Cardiac muscle cell (in vitro differentiated cells and primary cell): ENCODE results near the gene REEP2. TPM values are rescaled to one million over a fixed set of nuclear protein-coding genes. Genes with fewer than 3 reads are reported as not detected.
A peak's percentile ranks its signal among the peaks of the same experiment; 100 is the strongest.
"Not testable (repeated sequence)": the region's sequence is repeated elsewhere in the genome, so short reads cannot be mapped to it uniquely, and the experiment has no call there.

Experiments
- DNase-seq, 2 donors: peaks; one replicate each; pipeline versions ENCODE4 v3.0.0 to v3.0.0-alpha.2; 2010 to 2017; ENCODE audit warnings: low read depth in 1 of 2, low spot score in 1 of 2
- H3K27ac ChIP-seq: fragments of 200-600 bp; sonication (generic); 2 replicates; pipeline ENCODE4 v1.5.1; 2016
- H3K27me3 ChIP-seq: fragments of 200-600 bp; sonication (generic); 2 replicates; pipeline ENCODE4 v1.6.0; 2016; ENCODE audit warnings: control low read depth
- H3K36me3 ChIP-seq: fragments of 200-600 bp; sonication (generic); 2 replicates; pipeline ENCODE4 v1.5.1; 2016; ENCODE audit warnings: control low read depth
- H3K4me1 ChIP-seq: fragments of 200-600 bp; sonication (generic); 2 replicates; pipeline ENCODE4 v1.8.1; 2017; ENCODE audit warnings: low read depth, mild to moderate bottlenecking, mixed run types
- H3K4me3 ChIP-seq: fragments of 200-600 bp; sonication (generic); 2 replicates; pipeline ENCODE4 v1.5.1; 2016; ENCODE audit warnings: mild to moderate bottlenecking
- H3K9me3 ChIP-seq: fragments of 200-600 bp; sonication (generic); 2 replicates; pipeline ENCODE4 v1.5.1; 2017; ENCODE audit warnings: low read depth, mild to moderate bottlenecking, control low read depth
- polyA plus RNA-seq: library from polyadenylated mRNA; unstranded; fragments of >200 nt; fragmentation: Nextera tagmentation; extraction: Ambion mirVana; gene quantifications from 2 replicates; pipeline ENCODE4 v1.2.1, GENCODE V29; 2016
- total RNA-seq: library from RNA; depleted of rRNA; stranded (reverse); fragments of >200 nt; gene quantifications from 2 replicates; pipeline ENCODE4 v1.2.3, GENCODE V29; 2016
- TF ChIP-seq, protein P1 (sequence below): IDR thresholded peaks from 2 replicates; pipeline ENCODE4 v1.5.1; 2012; ENCODE audit warnings: low read depth, mild to moderate bottlenecking, low read length

REEP2 gene
- total and polyA plus RNA-seq, 2 experiments from 2014 or later = 46.7 to 56.6 TPM

DNA sequence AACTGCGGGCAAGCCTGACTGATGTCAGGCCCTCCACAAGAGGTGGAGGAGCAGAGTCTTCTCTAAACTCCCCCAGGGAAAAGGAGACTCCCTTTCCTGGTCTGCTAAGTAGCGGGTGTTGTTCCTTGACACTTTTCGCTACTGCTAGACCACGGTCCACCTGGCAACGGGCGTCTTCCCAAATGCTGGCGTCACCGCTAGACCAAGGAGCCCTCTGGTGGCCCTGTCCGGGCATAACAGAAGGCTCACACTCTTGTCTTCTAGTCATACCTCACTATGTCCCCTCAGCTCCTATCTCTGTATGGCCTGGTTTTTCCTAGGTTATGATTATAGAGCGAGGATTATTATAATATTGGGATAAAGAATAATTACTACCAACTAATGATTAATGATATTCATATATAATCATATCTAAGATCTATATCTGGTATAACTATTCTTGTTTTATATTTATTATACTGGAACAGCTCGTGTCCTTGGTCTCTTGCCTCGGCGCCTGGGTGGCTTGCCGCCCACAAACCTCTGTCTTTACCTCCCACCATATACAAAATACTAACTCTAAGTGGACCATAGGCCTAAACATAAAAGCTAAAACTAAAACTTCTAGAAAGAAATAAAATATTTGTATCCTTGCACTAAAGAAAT lies 27.7 kb upstream of the REEP2 start:
- H3K4me3 ChIP-seq, H3K27ac ChIP-seq, H3K4me1 ChIP-seq, H3K27me3 ChIP-seq, H3K9me3 ChIP-seq: not testable (repeated sequence)
- TF ChIP-seq, protein P1, sequence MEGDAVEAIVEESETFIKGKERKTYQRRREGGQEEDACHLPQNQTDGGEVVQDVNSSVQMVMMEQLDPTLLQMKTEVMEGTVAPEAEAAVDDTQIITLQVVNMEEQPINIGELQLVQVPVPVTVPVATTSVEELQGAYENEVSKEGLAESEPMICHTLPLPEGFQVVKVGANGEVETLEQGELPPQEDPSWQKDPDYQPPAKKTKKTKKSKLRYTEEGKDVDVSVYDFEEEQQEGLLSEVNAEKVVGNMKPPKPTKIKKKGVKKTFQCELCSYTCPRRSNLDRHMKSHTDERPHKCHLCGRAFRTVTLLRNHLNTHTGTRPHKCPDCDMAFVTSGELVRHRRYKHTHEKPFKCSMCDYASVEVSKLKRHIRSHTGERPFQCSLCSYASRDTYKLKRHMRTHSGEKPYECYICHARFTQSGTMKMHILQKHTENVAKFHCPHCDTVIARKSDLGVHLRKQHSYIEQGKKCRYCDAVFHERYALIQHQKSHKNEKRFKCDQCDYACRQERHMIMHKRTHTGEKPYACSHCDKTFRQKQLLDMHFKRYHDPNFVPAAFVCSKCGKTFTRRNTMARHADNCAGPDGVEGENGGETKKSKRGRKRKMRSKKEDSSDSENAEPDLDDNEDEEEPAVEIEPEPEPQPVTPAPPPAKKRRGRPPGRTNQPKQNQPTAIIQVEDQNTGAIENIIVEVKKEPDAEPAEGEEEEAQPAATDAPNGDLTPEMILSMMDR = peak; percentile 48
- peaks cover 41% of the 10 kb centered on the region for H3K36me3 ChIP-seq
- DNase-seq = peak; percentile 20 to 55

DNA sequence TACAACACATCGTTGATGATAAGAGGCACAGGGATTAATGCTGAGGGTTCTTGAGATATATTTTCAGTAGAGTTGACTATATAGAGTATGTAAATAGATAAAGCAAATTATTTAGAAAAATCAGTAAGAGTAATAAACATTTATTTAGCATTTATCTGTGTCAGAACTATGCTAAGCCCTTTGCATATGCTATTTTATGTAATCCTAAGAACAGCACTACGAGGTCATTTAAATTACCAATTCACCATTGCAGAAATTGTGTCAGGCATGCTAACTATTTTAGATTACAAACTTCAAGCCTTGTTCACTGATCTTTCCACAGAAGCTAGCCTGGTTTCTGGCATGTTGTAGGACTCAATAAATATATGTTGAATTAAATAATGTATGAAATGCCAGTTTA lies 20.4 kb upstream of the REEP2 start:
- H3K4me3 ChIP-seq = no peak overlapping the region
- TF ChIP-seq, protein P1 = no peak
- no peaks in the 10 kb centered on the region for H3K4me1 ChIP-seq
- H3K27ac ChIP-seq = no peak overlapping the region
- no peak for DNase-seq
- no peaks in the 10 kb centered on the region for H3K27me3 ChIP-seq
- H3K36me3 ChIP-seq = peaks cover 70% of the 10 kb centered on the region
- H3K9me3 ChIP-seq = no peaks in the 10 kb centered on the region

DNA sequence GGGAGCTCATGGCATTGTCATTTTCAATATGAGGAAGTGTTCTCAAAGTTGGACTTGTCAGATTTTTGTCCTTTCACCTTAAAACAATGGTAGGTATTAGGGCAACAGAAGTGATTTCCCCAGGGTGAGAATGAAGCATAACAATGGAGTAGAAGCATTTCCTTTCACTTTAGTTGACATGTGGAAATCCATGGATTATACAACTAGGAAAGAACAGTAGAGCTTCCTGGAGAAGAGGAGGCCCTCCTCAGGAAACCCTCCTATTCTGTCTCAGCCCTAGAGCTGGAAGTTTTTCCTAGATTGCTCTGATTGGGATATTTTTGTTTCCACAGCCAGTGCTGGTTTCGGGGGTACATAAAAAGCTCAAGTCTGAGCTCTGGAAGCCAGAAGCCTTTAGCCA lies 13.8 kb upstream of the REEP2 start:
- H3K4me1 ChIP-seq = no peaks in the 10 kb centered on the region
- no peaks in the 10 kb centered on the region for H3K27me3 ChIP-seq
- TF ChIP-seq, protein P1 = no peak
- peaks cover 69% of the 10 kb centered on the region for H3K36me3 ChIP-seq
- DNase-seq = no peak
- H3K9me3 ChIP-seq = no peaks in the 10 kb centered on the region
- no peak overlapping the region for H3K4me3 ChIP-seq
- no peak overlapping the region for H3K27ac ChIP-seq

DNA sequence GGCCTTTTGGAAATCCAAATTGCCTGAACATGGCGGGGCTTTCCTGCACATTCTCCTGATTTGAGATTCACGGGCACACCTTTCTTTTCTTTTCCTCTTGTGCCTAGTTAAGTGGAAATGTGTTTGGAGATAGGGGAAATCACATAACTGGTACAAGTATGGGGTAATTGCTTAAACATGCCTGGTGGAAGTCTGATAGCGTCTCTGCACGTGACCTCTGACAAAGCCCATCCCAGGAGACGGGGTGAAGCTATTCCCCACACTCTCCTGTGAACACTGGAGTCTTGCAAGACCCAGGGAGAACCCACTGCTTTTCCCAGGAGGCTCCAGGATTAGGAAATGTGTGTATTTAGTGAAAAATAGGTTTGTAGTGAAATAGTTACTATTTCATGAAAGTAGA lies 2.9 kb upstream of the REEP2 start:
- Histone ChIP-seq H3K27me3 (no peaks in the 10 kb centered on the region), H3K4me3 (no peak overlapping the region), H3K9me3 (no peaks in the 10 kb centered on the region), H3K4me1 (peaks cover 9% of the 10 kb centered on the region), H3K36me3 (peaks cover 49% of the 10 kb centered on the region), H3K27ac (no peak overlapping the region)
- no peak for DNase-seq
- TF ChIP-seq, protein P1 = no peak

DNA sequence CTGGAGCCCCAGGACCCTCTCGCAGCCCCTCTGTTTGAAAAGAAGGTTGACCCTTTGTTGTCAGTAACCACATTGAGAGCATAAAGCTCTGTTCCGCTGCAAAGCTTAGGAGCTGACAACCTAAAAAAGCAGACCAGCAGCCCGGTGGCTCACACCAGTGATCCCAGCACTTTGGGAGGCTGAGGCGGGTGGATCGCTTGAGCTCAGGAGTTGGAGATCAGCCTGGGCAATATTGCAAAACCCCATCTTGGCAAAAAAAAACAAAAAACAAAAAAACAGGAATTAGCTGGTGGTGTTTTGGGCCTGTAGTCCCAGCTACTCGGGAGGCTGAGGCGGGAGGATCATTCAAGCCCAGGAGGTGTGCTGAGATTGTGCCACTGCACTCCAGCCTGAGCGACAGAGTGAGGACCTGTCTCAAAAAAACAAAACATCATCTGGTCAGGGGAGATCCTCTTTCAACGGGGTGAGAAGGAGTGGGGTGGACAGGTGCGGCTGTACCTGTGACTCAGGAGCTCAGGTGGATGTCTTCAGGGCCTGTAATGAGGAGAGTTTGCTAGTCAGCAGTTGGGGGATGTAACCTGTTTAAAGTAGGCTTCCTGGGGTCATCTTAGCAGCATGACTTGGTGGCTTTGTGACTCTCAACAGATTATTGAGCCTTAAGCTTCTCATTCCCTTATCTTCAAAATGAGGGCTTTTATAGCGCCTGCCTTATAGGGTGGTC lies 694 bp upstream of the REEP2 start:
- peak overlapping the region; percentile 4 for H3K27ac ChIP-seq

More for the DNA sequence above, 694 bp upstream of the REEP2 start:
- H3K27me3 ChIP-seq = no peaks in the 10 kb centered on the region
- TF ChIP-seq, protein P1 = no peak
- H3K36me3 ChIP-seq = peaks cover 32% of the 10 kb centered on the region
- H3K4me1 ChIP-seq = peaks cover 9% of the 10 kb centered on the region
- DNase-seq = no peak
- peak overlapping the region; percentile 58 for H3K4me3 ChIP-seq
- H3K9me3 ChIP-seq = no peaks in the 10 kb centered on the region
